Stimulated activated CD8-positive, alpha-beta memory T cell treated with anti-CD3 and anti-CD28 coated beads, Interleukin-15, amount 100 ng/mL, for 48 hours (primary cell): ENCODE measurements around the gene PLRG1.

ENCODE experiments used
- DNase-seq, 2 donors: peaks; one replicate each; pipeline ENCODE4 v3.0.0-alpha.2; 2020; ENCODE audit warnings: low read depth in 2 of 2

The PLRG1 gene

GRCh38 chr4:154574311-154574710, 24.1 kb upstream of the PLRG1 start:
- no peak for DNase-seq

GRCh38 chr4:154573190-154573870, 23.1 kb upstream of the PLRG1 start:
- no peak for DNase-seq

- no peak for DNase-seq
Measured at GRCh38 chr4:154569584-154569983, 19.4 kb upstream of the PLRG1 start.

DNA sequence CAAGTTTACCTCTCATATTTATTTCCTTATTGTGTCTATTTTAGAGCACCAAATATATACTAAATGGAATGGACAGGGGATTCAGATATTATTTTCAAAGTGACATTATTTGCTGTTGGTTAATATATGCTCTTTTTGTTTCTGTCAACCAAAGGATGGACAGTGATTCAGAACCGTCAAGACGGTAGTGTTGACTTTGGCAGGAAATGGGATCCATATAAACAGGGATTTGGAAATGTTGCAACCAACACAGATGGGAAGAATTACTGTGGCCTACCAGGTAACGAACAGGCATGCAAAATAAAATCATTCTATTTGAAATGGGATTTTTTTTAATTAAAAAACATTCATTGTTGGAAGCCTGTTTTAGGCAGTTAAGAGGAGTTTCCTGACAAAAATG, 18.8 kb upstream of the PLRG1 start:
- no peak for DNase-seq

DNA sequence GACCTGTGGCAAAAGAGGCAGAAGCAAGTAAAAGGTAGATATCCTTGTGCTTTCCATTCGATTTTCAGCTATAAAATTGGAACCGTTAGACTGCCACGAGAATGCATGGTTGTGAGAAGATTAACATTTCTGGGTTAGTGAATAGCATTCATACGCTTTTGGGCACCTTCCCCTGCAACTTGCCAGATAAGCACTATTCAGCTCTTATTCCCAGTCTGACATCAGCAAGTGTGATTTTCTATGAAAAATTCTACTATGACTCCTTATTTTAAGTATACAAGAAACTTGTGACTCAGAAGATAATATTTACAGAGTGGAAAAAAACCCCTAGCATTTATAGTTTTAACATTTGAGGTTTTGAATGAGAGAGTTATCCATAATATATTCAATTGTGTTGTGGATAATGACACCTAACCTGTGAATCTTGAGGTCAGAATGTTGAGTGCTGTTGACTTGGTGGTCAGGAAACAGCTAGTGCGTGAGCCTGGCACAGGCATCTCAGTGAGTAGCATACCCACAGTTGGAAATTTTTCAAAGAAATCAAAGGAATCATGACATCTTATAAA, 16.5 kb upstream of the PLRG1 start:
- no peak for DNase-seq

- no peak for DNase-seq
Measured at GRCh38 chr4:154565704-154566103, 15.5 kb upstream of the PLRG1 start.

- no peak for DNase-seq
Measured at GRCh38 chr4:154564311-154564710, 14.1 kb upstream of the PLRG1 start.

DNA sequence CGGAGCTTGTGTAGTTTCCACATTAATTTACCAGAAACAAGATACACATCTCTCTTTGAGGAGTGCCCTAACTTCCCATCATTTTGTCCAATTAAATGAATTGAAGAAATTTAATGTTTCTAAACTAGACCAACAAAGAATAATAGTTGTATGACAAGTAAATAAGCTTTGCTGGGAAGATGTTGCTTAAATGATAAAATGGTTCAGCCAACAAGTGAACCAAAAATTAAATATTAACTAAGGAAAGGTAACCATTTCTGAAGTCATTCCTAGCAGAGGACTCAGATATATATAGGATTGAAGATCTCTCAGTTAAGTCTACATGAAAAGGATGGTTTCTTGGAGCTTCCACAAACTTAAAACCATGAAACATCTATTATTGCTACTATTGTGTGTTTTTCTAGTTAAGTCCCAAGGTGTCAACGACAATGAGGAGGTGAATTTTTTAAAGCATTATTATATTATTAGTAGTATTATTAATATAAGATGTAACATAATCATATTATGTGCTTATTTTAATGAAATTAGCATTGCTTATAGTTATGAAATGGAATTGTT, 12.6 kb upstream of the PLRG1 start, which contains the start of gene FGB:
FGB (plus strand) TSS at position 315 of the 558 bp plus-strand sequence; CDS start at position 323, 8 bp downstream.
- no peak for DNase-seq

DNA sequence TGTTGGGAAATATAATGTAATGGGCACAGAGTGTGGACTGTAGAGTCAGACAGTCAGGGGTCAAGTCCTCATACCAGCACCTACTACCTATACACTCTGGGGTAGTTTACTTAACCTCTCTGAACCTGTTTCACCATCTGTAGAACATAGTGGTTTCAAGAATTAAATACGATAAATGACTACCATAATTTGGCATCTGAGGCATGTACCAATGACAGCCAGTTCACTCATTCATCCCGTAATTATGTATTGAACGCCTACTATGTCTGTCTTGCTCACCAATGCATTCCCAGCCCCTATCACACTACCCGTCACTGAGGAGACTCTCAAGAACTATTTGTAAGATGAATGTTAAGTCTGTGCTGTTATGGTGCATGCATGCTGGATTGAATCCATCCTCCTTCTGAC, 10.6 kb upstream of the PLRG1 start:
- DNase-seq: no peak

DNA sequence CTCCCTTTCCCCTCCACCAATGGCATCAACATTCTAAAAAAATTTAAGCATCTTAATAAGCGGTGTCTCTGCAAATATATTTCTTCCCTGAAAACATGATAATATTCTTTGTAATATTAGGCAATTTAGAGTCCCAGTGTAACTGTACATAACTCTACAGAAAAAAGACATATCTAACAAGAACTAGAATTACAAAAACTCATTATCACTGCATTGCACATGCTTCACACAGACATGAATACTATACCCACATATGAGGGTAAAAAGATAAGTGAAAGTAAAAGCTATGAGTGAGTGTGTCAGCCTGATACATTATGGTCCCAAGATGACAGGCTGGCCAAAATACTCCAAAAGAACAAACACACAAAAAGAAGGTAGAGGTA, 10.2 kb upstream of the PLRG1 start:
- no peak for DNase-seq

GRCh38 chr4:154559494-154560418, 9.6 kb upstream of the PLRG1 start:
- DNase-seq: no peak

DNA sequence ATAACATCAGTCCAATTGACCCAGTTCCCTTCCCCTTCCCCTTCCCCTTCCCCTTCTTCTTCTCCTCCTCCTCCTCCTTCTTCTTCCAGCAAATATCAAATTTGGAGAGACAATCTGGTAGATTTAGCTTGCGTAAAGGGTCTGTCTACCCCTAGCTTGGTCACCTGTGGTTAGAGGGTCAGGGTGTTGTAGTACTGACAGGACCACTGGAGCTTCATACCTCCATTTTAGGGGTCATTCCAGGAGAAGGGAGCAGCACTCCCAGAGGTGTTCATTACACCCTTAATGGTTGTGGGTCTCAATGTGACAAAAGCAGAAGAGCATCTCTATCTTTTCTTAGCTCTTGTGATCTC, 8.9 kb upstream of the PLRG1 start:
- DNase-seq: no peak

GRCh38 chr4:154551872-154552686, 1.9 kb upstream of the PLRG1 start:
- DNase-seq: peak; percentile 27 to 37

DNA sequence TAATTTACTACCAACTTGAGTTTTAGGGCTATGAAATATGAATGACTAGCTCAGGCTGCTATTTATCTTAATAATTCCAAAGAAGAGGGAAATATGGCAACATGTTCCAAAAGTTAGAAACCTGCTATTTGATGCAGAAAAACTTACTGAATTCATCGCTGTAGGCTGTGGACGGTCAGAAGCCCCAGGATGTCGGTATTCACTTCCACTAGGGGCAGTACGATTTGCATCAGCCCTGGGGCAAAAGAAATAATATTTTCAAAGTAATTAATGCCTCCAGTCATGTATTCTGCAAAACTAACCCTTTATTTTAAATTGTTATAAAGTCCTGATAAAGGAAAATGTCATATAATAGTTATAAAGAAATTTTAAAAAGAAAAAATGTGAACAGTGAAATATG, 4.5 kb downstream of the PLRG1 start:
- DNase-seq: no peak

- DNase-seq: no peak
Measured at GRCh38 chr4:154542271-154542879, 7.8 kb downstream of the PLRG1 start.

DNA sequence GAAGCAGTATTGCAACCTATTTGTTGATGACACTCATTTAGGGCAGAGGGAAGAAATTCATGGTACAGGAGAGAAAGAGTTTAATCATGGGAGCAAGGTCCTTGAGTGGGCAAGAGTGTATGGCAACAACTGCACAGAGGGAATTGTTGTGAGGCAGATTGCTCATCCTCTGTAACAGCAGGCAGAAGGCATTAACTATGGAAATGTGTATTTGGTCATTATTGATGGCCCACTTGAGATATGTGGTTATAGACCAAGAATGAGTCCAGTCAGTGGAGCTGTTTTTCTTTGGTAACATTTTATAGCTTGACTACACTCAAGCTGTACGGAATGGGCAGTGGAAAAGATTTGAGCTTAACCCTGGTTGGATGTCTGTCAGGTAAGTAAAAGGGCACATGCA, 15.9 kb downstream of the PLRG1 start:
- no peak for DNase-seq

DNA sequence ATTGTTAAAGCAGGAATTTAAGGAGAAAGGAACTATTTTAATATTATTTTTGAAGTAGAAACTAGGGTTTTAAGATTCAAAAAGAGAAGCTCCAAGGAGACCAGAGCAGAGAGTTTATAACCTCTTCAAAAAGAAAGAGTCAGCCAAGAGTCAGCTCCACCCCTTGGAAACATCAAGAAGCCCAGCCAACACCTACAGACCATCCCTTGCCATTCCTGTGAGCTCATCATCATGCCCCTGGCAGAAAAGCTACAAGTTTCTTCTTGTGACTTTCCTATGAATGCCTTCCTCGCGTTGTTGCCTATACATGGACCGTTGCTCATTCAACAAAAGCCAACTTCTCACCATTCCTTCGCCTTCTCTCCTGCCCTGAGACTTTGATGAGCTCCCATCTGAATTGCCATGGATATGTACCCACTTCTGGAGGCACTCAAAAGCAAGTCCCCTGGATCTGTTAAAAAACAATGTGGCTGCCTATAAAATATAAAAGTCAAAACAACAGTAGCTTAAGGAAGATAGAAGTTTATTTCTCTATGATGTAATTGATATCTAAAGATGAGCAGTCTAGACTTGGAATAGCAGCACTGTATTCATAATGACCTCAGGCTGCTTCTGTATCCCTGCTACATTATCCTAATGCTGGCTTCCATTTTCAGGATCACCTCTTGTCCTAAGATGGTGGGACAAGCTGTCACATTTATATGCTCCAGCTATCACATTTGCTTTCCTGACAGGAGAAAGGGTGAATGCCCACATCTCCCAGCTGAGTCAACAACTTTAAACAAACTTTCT, 20.3 kb downstream of the PLRG1 start:
- DNase-seq: no peak

DNA sequence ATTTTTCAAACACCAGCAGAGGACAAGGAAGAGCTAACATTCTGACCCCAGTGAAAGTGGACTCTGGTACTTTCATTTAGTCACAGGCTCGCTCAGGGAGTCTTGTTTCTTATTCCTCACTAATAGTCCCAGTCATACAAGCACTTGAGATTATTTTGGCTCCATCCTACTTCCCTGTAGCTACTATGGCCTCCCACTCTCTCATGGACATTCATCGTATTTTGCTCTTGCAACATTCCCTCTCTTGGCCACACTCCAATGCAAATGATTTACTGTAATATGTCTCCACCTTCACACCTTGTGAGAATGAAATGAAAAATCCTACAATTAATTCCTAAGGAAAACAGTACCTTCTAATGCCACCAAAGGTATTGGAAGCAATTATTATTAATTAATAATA, 21.3 kb downstream of the PLRG1 start:
- DNase-seq: no peak

- no peak for DNase-seq
Measured at GRCh38 chr4:154527308-154527707, 22.9 kb downstream of the PLRG1 start.

GRCh38 chr4:154526151-154526550, 24.0 kb downstream of the PLRG1 start:
- DNase-seq: no peak
